ENCODE measurements around the gene ANKS3.
A peak's percentile ranks its signal among the peaks of the same experiment; 100 is the strongest.

The ANKS3 gene

GRCh38 chr16:4737545-4737944, 3.5 kb upstream of the ANKS3 start:
- Histone ChIP-seq H3K9me3 (ENCODE audit: severe bottlenecking) (no peaks in the 10 kb centered on the region), H3K36me3 (no peaks in the 10 kb centered on the region), H3K27ac (no peak overlapping the region), H3K27me3 (ENCODE audit: insufficient read depth, low read depth, severe bottlenecking) (no peaks in the 10 kb centered on the region), H3K4me3 (ENCODE audit: low read depth, low read length) (no peak overlapping the region)
- DNase-seq: no peak
- no peak for TF ChIP-seq CTCF (IDR thresholded peaks at IDR 0.05; ENCODE audit: low read depth, low read length)

GRCh38 chr16:4736546-4736945, 2.5 kb upstream of the ANKS3 start:
- H3K9me3 ChIP-seq (ENCODE audit: severe bottlenecking): no peaks in the 10 kb centered on the region
- no peak overlapping the region for H3K4me3 ChIP-seq (ENCODE audit: low read depth, low read length)
- H3K27me3 ChIP-seq (ENCODE audit: insufficient read depth, low read depth, severe bottlenecking): no peaks in the 10 kb centered on the region
- TF ChIP-seq CTCF (IDR thresholded peaks at IDR 0.05; ENCODE audit: low read depth, low read length): no peak
- H3K36me3 ChIP-seq: no peaks in the 10 kb centered on the region; the same call in 1 of the 2 replicates
- H3K27ac ChIP-seq: no peak overlapping the region
- DNase-seq: no peak

GRCh38 chr16:4734730-4735535, 862 bp upstream of the ANKS3 start:
- DNase-seq: peak; percentile 93
- H3K36me3 ChIP-seq: peaks cover 12% of the 10 kb centered on the region
- peak overlapping the region; percentile 96 for H3K4me3 ChIP-seq (ENCODE audit: low read depth, low read length)
- H3K9me3 ChIP-seq (ENCODE audit: severe bottlenecking): no peaks in the 10 kb centered on the region
- H3K27ac ChIP-seq: peak overlapping the region; percentile 80
- no peaks in the 10 kb centered on the region for H3K27me3 ChIP-seq (ENCODE audit: insufficient read depth, low read depth, severe bottlenecking)
- no peak for TF ChIP-seq CTCF (IDR thresholded peaks at IDR 0.05; ENCODE audit: low read depth, low read length)

GRCh38 chr16:4733747-4734062, 366 bp downstream of the ANKS3 start:
- peaks cover 24% of the 10 kb centered on the region for H3K36me3 ChIP-seq
- DNase-seq: peak; percentile 33
- no peak for TF ChIP-seq CTCF (IDR thresholded peaks at IDR 0.05; ENCODE audit: low read depth, low read length)
- H3K27ac ChIP-seq: peak overlapping the region; percentile 80
- H3K9me3 ChIP-seq (ENCODE audit: severe bottlenecking): no peaks in the 10 kb centered on the region
- H3K27me3 ChIP-seq (ENCODE audit: insufficient read depth, low read depth, severe bottlenecking): no peaks in the 10 kb centered on the region
- peak overlapping the region; percentile 96 for H3K4me3 ChIP-seq (ENCODE audit: low read depth, low read length)

GRCh38 chr16:4733211-4733742, 794 bp downstream of the ANKS3 start:
- H3K27me3 ChIP-seq (ENCODE audit: insufficient read depth, low read depth, severe bottlenecking): no peaks in the 10 kb centered on the region
- TF ChIP-seq CTCF (IDR thresholded peaks at IDR 0.05; ENCODE audit: low read depth, low read length): no peak
- H3K36me3 ChIP-seq: peaks cover 26% of the 10 kb centered on the region
- H3K9me3 ChIP-seq (ENCODE audit: severe bottlenecking): no peaks in the 10 kb centered on the region
- peak overlapping the region; percentile 80 for H3K27ac ChIP-seq
- DNase-seq: no peak
- H3K4me3 ChIP-seq (ENCODE audit: low read depth, low read length): peak overlapping the region; percentile 96

Measured in WERI-Rb-1 (cell line).